SK-N-SH (cell line): ENCODE measurements around the gene TMEM44. TPM values are rescaled to one million over a fixed set of nuclear protein-coding genes. Genes with fewer than 3 reads are reported as not detected.

Experiments
- CTCF ChIA-PET: fragments of 300-600, 350-600 bp; formaldehyde crosslinking; extraction: SDS; loops from one replicate; lab custom pipeline; 2021; lab: Yijun Ruan, JAX
- POLR2A ChIA-PET: fragments of 350-600 bp; sonication (Branson Sonifier 250); formaldehyde crosslinking; extraction: SDS; loops from one replicate; lab custom pipeline; 2020; ENCODE audit warnings: antibody characterized with exemption, inconsistent platforms; lab: Yijun Ruan, JAX
- DNase-seq: peaks from one replicate; pipeline ENCODE4 v3.0.0; 2012
- H2AFZ ChIP-seq: fragments of 200-600 bp; sonication (generic); 2 replicates; pipeline ENCODE4 v1.8.1; 2016; ENCODE audit warnings: antibody characterized with exemption, mild to moderate bottlenecking, low read depth
- H3F3A ChIP-seq: fragments of 200-600 bp; sonication (generic); replicated peaks from 2 replicates; pipeline ENCODE3; 2016; ENCODE audit warnings: antibody characterized with exemption, mild to moderate bottlenecking; ENCODE audit not compliant: insufficient read depth
- H3K27ac ChIP-seq, 2 experiments: fragments of 200-500 bp in 1 of 2; fragments of 200-600 bp in 1 of 2; sonication (Bioruptor generic) in 1 of 2; sonication (generic), shearing (Covaris generic) in 1 of 2; 2 replicates each; pipeline versions ENCODE4 v1.5.1 to v1.6.1; 2014 to 2016; ENCODE audit warnings: low read depth in 2 of 2, inconsistent platforms in 1 of 2, low read length in 1 of 2, mild to moderate bottlenecking in 1 of 2, mixed read lengths in 1 of 2
- H3K27me3 ChIP-seq: fragments of 200-600 bp; sonication (generic), shearing (Covaris generic); 2 replicates; pipeline ENCODE4 v1.6.1; 2016; ENCODE audit warnings: mixed run types; ENCODE audit not compliant: insufficient read depth
- H3K36me3 ChIP-seq, 2 experiments: fragments of 200-500 bp in 1 of 2; fragments of 200-600 bp in 1 of 2; sonication (Bioruptor generic) in 1 of 2; sonication (generic) in 1 of 2; replicated peaks in 1 of 2; 2 replicates each; pipeline versions ENCODE3 to v1.5.1; 2014 to 2016; ENCODE audit warnings: low read length in 1 of 2, mild to moderate bottlenecking in 1 of 2; ENCODE audit not compliant: insufficient read depth in 2 of 2, control insufficient read depth in 1 of 2
- H3K4me1 ChIP-seq, 2 experiments: fragments of 200-500 bp in 1 of 2; fragments of 200-600 bp in 1 of 2; sonication (Bioruptor generic) in 1 of 2; sonication (generic), shearing (Covaris generic) in 1 of 2; 2 replicates each; pipeline versions ENCODE4 v1.5.1 to v1.6.1; 2014 to 2016; ENCODE audit warnings: low read depth in 1 of 2, low read length in 1 of 2, mixed run types in 1 of 2; ENCODE audit not compliant: insufficient read depth in 2 of 2, control insufficient read depth in 1 of 2
- H3K4me2 ChIP-seq: fragments of 200-600 bp; sonication (generic), shearing (Covaris generic); 2 replicates; pipeline ENCODE4 v1.6.1; 2017; ENCODE audit warnings: mixed run types
- H3K4me3 ChIP-seq, 2 experiments: fragments of 200-500 bp in 1 of 2; fragments of 200-600 bp in 1 of 2; sonication (Bioruptor generic) in 1 of 2; sonication (generic), shearing (Covaris generic) in 1 of 2; 2 replicates each; pipeline versions ENCODE4 v1.5.1 to v1.8.1; 2014 to 2016; ENCODE audit warnings: low read depth in 2 of 2, inconsistent platforms in 1 of 2, low read length in 1 of 2, mild to moderate bottlenecking in 1 of 2, mixed read lengths in 1 of 2, moderate library complexity in 1 of 2
- H3K79me2 ChIP-seq: fragments of 200-600 bp; sonication (generic); 2 replicates; pipeline ENCODE4 v1.8.1; 2017; ENCODE audit warnings: mild to moderate bottlenecking; ENCODE audit not compliant: insufficient read depth
- H3K9ac ChIP-seq: fragments of 200-600 bp; sonication (generic); 2 replicates; pipeline ENCODE4 v1.6.1; 2017; ENCODE audit warnings: mixed run types
- H3K9me2 ChIP-seq: fragments of 200-600 bp; sonication (generic); 2 replicates; pipeline ENCODE4 v1.6.1; 2017; ENCODE audit warnings: mixed run types
- H3K9me3 ChIP-seq: fragments of 200-600 bp; sonication (generic); 2 replicates; pipeline ENCODE4 v1.6.1; 2017; ENCODE audit warnings: mixed run types, mild to moderate bottlenecking, moderate library complexity
- H4K20me1 ChIP-seq: fragments of 200-600 bp; sonication (generic); 2 replicates; pipeline ENCODE4 v1.6.1; 2017; ENCODE audit warnings: mild to moderate bottlenecking, mixed run types; ENCODE audit not compliant: insufficient read depth
- CHD2 ChIP-seq: fragments of 150-350 bp; IDR thresholded peaks from 2 replicates; pipeline ENCODE4 v1.6.1; 2018; ENCODE audit warnings: low read length; ENCODE audit not compliant: partially characterized antibody
- ELF1 ChIP-seq: IDR thresholded peaks from 2 replicates; pipeline ENCODE4 v1.4.0; 2012
- MEF2A ChIP-seq: IDR thresholded peaks from 2 replicates; pipeline ENCODE4 v1.4.0; 2012; ENCODE audit warnings: low read depth, borderline replicate concordance
- MXI1 ChIP-seq: IDR thresholded peaks from 2 replicates; pipeline ENCODE4 v1.6.1; 2012; ENCODE audit warnings: mild to moderate bottlenecking, low read depth, low read length, improper control_type of control experiment
- NFIC ChIP-seq: IDR thresholded peaks from 2 replicates; pipeline ENCODE4 v1.4.0; 2012; ENCODE audit warnings: borderline replicate concordance
- RFX5 ChIP-seq: IDR thresholded peaks from 2 replicates; pipeline ENCODE4 v1.6.1; 2012; ENCODE audit warnings: mild to moderate bottlenecking, improper control_type of control experiment, low read length
- SIN3A ChIP-seq: IDR thresholded peaks from 2 replicates; pipeline ENCODE4 v1.6.1; 2012; ENCODE audit warnings: low read depth, mild to moderate bottlenecking, low read length, moderate library complexity, borderline replicate concordance
- TAF1 ChIP-seq: IDR thresholded peaks from 2 replicates; pipeline ENCODE4 v1.6.1; 2012; ENCODE audit warnings: low read depth, mild to moderate bottlenecking, low read length, moderate library complexity, borderline replicate concordance
- WGBS: methylation state at CpG from one replicate; pipeline ENCODE4 v1.1.6; 2017; ENCODE audit warnings: low lambda C conversion rate; 5-methylcytosine and 5-hydroxymethylcytosine counted together
- polyA plus RNA-seq, 3 experiments: library from polyadenylated mRNA; depleted of rRNA; stranded (reverse); fragments of >200 nt; gene quantifications; 2 replicates each; pipeline ENCODE4 v1.2.3, GENCODE V29; 2012
- TF ChIP-seq, protein P1 (sequence below): fragments of 150-350 bp; IDR thresholded peaks from 2 replicates; pipeline ENCODE4 v1.6.1; 2016; ENCODE audit warnings: mild to moderate bottlenecking, low read depth, low read length
- TF ChIP-seq, protein P2 (sequence below): IDR thresholded peaks from 2 replicates; pipeline ENCODE4 v1.6.1; 2012; ENCODE audit warnings: mild to moderate bottlenecking, low read depth, low read length, moderate library complexity
- TF ChIP-seq, protein P3 (sequence below): IDR thresholded peaks from 2 replicates; pipeline ENCODE4 v1.4.0; 2012; ENCODE audit warnings: low read depth, borderline replicate concordance
- TF ChIP-seq, protein P4 (sequence below): fragments of 150-350 bp; IDR thresholded peaks from 2 replicates; pipeline ENCODE4 v1.6.1; 2017; ENCODE audit warnings: antibody characterized with exemption, low read length, low read depth, borderline replicate concordance

TMEM44 gene
- polyA plus RNA-seq, 1 of the 3 experiments (the other 2 are of a cell fraction), result 22.6 TPM

DNA sequence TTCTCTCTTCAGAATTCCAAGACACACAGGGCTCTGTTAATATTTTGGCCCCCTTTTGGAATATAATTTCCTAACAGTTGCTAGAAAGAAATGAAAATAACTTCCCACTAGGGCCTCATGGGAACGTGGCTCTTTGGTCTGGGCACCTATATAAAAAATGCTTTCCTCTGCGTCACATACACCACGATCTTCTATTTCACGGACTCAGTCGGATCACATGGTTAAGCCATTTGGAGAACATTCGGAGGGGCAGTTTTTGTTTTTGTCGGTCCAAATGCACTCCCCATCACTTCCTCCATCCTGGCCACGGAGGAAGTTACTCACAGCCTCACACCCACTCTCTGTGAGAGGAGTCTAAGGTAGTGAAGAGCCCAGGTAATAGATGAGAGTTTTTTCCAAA lies 21.0 kb downstream of the TMEM44 start:
- Histone ChIP-seq H3K79me2 (no peaks in the 10 kb centered on the region), H3K4me1 (no peaks in the 10 kb centered on the region), H3K27ac (no peak overlapping the region), H2AFZ (no peak overlapping the region), H3K36me3 (peaks cover 3 to 17% of the 10 kb centered on the region in 2 experiments), H3K4me2 (no peak overlapping the region), H4K20me1 (no peaks in the 10 kb centered on the region), H3K4me3 (no peak overlapping the region), H3K9me3 (no peaks in the 10 kb centered on the region), H3K9ac (no peak overlapping the region), H3F3A (peaks cover 9% of the 10 kb centered on the region), H3K9me2 (no peaks in the 10 kb centered on the region), H3K27me3 (no peaks in the 10 kb centered on the region)
- POLR2A ChIA-PET, result no interaction called here
- 93% methylated on average over 8 of the region's 8 CpGs for WGBS
- DNase-seq, result no peak
- CTCF ChIA-PET, result interaction anchor here (0.6 kb wide), 1 partner anchor 278 kb away, joined by 3 read pairs; no protein-coding TSS in a partner anchor
- TF ChIP-seq NFIC (no peak), CHD2 (no peak), TAF1 (no peak), RFX5 (no peak), ELF1 (no peak)
- TF ChIP-seq, protein P1, sequence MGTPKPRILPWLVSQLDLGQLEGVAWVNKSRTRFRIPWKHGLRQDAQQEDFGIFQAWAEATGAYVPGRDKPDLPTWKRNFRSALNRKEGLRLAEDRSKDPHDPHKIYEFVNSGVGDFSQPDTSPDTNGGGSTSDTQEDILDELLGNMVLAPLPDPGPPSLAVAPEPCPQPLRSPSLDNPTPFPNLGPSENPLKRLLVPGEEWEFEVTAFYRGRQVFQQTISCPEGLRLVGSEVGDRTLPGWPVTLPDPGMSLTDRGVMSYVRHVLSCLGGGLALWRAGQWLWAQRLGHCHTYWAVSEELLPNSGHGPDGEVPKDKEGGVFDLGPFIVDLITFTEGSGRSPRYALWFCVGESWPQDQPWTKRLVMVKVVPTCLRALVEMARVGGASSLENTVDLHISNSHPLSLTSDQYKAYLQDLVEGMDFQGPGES, result no peak
- TF ChIP-seq, protein P2, sequence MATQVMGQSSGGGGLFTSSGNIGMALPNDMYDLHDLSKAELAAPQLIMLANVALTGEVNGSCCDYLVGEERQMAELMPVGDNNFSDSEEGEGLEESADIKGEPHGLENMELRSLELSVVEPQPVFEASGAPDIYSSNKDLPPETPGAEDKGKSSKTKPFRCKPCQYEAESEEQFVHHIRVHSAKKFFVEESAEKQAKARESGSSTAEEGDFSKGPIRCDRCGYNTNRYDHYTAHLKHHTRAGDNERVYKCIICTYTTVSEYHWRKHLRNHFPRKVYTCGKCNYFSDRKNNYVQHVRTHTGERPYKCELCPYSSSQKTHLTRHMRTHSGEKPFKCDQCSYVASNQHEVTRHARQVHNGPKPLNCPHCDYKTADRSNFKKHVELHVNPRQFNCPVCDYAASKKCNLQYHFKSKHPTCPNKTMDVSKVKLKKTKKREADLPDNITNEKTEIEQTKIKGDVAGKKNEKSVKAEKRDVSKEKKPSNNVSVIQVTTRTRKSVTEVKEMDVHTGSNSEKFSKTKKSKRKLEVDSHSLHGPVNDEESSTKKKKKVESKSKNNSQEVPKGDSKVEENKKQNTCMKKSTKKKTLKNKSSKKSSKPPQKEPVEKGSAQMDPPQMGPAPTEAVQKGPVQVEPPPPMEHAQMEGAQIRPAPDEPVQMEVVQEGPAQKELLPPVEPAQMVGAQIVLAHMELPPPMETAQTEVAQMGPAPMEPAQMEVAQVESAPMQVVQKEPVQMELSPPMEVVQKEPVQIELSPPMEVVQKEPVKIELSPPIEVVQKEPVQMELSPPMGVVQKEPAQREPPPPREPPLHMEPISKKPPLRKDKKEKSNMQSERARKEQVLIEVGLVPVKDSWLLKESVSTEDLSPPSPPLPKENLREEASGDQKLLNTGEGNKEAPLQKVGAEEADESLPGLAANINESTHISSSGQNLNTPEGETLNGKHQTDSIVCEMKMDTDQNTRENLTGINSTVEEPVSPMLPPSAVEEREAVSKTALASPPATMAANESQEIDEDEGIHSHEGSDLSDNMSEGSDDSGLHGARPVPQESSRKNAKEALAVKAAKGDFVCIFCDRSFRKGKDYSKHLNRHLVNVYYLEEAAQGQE, result no peak
- TF ChIP-seq, all 33 proteins: peak for 0

DNA sequence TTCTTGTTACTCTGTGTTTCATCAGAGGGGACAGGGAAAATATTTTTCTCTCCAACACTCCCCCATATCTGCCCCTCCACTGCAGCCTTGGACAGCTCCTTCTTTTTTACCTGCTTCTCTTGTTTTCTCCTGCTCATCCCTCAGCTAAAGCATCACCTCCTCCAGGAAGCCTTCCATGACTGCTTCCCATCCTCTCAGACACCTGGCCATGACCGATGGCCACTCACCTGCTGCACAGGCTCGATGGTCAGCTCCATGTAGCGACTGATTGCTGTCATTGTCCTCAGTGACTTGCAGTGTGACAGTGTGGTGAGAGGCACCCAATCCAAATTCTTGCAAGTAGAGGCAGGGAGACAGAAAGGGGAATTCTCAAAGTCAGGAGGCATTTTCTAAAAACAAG lies 22.5 kb downstream of the TMEM44 start:
- no peaks in the 10 kb centered on the region for H4K20me1 ChIP-seq
- H3K27me3 ChIP-seq, result no peaks in the 10 kb centered on the region
- no peak overlapping the region for H3K4me3 ChIP-seq
- no peaks in the 10 kb centered on the region for H3K9me3 ChIP-seq
- TF ChIP-seq RFX5, result no peak
- TF ChIP-seq MXI1, result no peak
- TF ChIP-seq, protein P2, result no peak
- no peak for TF ChIP-seq SIN3A
- TF ChIP-seq MEF2A, result no peak
- TF ChIP-seq, protein P3, sequence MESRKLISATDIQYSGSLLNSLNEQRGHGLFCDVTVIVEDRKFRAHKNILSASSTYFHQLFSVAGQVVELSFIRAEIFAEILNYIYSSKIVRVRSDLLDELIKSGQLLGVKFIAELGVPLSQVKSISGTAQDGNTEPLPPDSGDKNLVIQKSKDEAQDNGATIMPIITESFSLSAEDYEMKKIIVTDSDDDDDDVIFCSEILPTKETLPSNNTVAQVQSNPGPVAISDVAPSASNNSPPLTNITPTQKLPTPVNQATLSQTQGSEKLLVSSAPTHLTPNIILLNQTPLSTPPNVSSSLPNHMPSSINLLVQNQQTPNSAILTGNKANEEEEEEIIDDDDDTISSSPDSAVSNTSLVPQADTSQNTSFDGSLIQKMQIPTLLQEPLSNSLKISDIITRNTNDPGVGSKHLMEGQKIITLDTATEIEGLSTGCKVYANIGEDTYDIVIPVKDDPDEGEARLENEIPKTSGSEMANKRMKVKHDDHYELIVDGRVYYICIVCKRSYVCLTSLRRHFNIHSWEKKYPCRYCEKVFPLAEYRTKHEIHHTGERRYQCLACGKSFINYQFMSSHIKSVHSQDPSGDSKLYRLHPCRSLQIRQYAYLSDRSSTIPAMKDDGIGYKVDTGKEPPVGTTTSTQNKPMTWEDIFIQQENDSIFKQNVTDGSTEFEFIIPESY, result no peak
- TF ChIP-seq, protein P4, sequence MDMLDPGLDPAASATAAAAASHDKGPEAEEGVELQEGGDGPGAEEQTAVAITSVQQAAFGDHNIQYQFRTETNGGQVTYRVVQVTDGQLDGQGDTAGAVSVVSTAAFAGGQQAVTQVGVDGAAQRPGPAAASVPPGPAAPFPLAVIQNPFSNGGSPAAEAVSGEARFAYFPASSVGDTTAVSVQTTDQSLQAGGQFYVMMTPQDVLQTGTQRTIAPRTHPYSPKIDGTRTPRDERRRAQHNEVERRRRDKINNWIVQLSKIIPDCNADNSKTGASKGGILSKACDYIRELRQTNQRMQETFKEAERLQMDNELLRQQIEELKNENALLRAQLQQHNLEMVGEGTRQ, result no peak
- ChIA-PET POLR2A (no interaction called here), CTCF (interaction anchor here (1.0 to 2.7 kb wide), 2 partner anchors 17 to 23 kb away, joined by 3 to 8 read pairs; partner anchors contain the start of gene TMEM44)
- DNase-seq, result no peak
- H3K9me2 ChIP-seq, result no peaks in the 10 kb centered on the region
- 94% methylated on average over 3 of the region's 3 CpGs for WGBS
- no peak overlapping the region for H3K27ac ChIP-seq
- no peaks in the 10 kb centered on the region for H3K79me2 ChIP-seq
- no peak overlapping the region for H2AFZ ChIP-seq
- H3K4me1 ChIP-seq, result peaks cover 0 to 6% of the 10 kb centered on the region in 2 experiments; a peak in 1 of 4 replicates
- H3K4me2 ChIP-seq, result no peak overlapping the region
- H3F3A ChIP-seq, result peaks cover 9% of the 10 kb centered on the region
- H3K9ac ChIP-seq, result no peak overlapping the region
- peaks cover 3 to 11% of the 10 kb centered on the region in 2 experiments for H3K36me3 ChIP-seq
